ENCODE data around the gene GTF2A1L. TPM values are rescaled to one million over a fixed set of nuclear protein-coding genes. Genes with fewer than 3 reads are reported as not detected.
"Not testable (repeated sequence)": the region's sequence is repeated elsewhere in the genome, so short reads cannot be mapped to it uniquely, and the experiment has no call there.

The GTF2A1L gene
- total RNA-seq, 1 donor from 2014 or later, result not detected

- Mint-ChIP-seq H3K4me1 (ENCODE audit: low read depth) (peaks cover 24% of the 10 kb centered on the region), H3K36me3 (ENCODE audit: low read depth) (no peaks in the 10 kb centered on the region), H3K27me3 (ENCODE audit: low read depth) (no peaks in the 10 kb centered on the region), H3K27ac (ENCODE audit: unreplicated experiment) (no peak overlapping the region), H3K4me3 (ENCODE audit: unreplicated experiment) (no peak overlapping the region), H3K9me3 (ENCODE audit: low read depth) (no peaks in the 10 kb centered on the region)
- no peak for DNase-seq (ENCODE audit: low spot score)
- no peak for TF ChIP-seq CTCF (IDR thresholded peaks at IDR 0.05)
These were observed 78.3 kb downstream of the GTF2A1L start for GRCh38 chr2:48695991-48696390.

GRCh38 chr2:48696881-48697280 is 79.2 kb downstream of the GTF2A1L start:
- H3K4me3 Mint-ChIP-seq (ENCODE audit: unreplicated experiment), result no peak overlapping the region
- H3K9me3 Mint-ChIP-seq (ENCODE audit: low read depth), result no peaks in the 10 kb centered on the region
- H3K27me3 Mint-ChIP-seq (ENCODE audit: low read depth), result no peaks in the 10 kb centered on the region
- peaks cover 24% of the 10 kb centered on the region for H3K4me1 Mint-ChIP-seq (ENCODE audit: low read depth)
- H3K36me3 Mint-ChIP-seq (ENCODE audit: low read depth), result no peaks in the 10 kb centered on the region
- H3K27ac Mint-ChIP-seq (ENCODE audit: unreplicated experiment), result no peak overlapping the region
- no peak for TF ChIP-seq CTCF (IDR thresholded peaks at IDR 0.05)
- DNase-seq (ENCODE audit: low spot score), result no peak

GRCh38 chr2:48699348-48699930 is 81.8 kb downstream of the GTF2A1L start:
- Mint-ChIP-seq H3K36me3 (ENCODE audit: low read depth) (peaks cover 3% of the 10 kb centered on the region), H3K4me1 (ENCODE audit: low read depth) (peaks cover 7% of the 10 kb centered on the region), H3K27ac (ENCODE audit: unreplicated experiment) (no peak overlapping the region), H3K9me3 (ENCODE audit: low read depth) (peaks cover 6% of the 10 kb centered on the region), H3K27me3 (ENCODE audit: low read depth) (peaks cover 3% of the 10 kb centered on the region), H3K4me3 (ENCODE audit: unreplicated experiment) (no peak overlapping the region)
- no peak for TF ChIP-seq CTCF (IDR thresholded peaks at IDR 0.05)
- no peak for DNase-seq (ENCODE audit: low spot score)

GRCh38 chr2:48703621-48704020 is 86.0 kb downstream of the GTF2A1L start:
- H3K4me1 Mint-ChIP-seq (ENCODE audit: low read depth); H3K27me3 Mint-ChIP-seq (ENCODE audit: low read depth); H3K27ac Mint-ChIP-seq (ENCODE audit: unreplicated experiment); H3K36me3 Mint-ChIP-seq (ENCODE audit: low read depth); DNase-seq (ENCODE audit: low spot score); H3K4me3 Mint-ChIP-seq (ENCODE audit: unreplicated experiment): not testable (repeated sequence)
- peaks cover 10% of the 10 kb centered on the region for H3K9me3 Mint-ChIP-seq (ENCODE audit: low read depth)

- H3K4me1 Mint-ChIP-seq (ENCODE audit: low read depth), result no peaks in the 10 kb centered on the region
- TF ChIP-seq CTCF (IDR thresholded peaks at IDR 0.05), result no peak
- peaks cover 20% of the 10 kb centered on the region for H3K27me3 Mint-ChIP-seq (ENCODE audit: low read depth)
- H3K4me3 Mint-ChIP-seq (ENCODE audit: unreplicated experiment), result no peak overlapping the region
- no peak overlapping the region for H3K27ac Mint-ChIP-seq (ENCODE audit: unreplicated experiment)
- H3K36me3 Mint-ChIP-seq (ENCODE audit: low read depth), result peaks cover 4% of the 10 kb centered on the region
- DNase-seq (ENCODE audit: low spot score), result no peak
- H3K9me3 Mint-ChIP-seq (ENCODE audit: low read depth), result peaks cover 10% of the 10 kb centered on the region
These were observed 89.8 kb downstream of the GTF2A1L start for GRCh38 chr2:48707466-48707865.
